Vagina (tissue), 2 donors: ENCODE data around the gene GART.

ENCODE experiments used
- CTCF ChIP-seq, 3 experiments: fragments of 450-650 bp in 2 of 3; fragments of 200-600 bp in 1 of 3; sonication (generic) in 1 of 3; IDR thresholded peaks; one replicate each; pipeline ENCODE4 v1.5.1; 2017 to 2019; ENCODE audit warnings: antibody characterized with exemption in 3 of 3, mild to moderate bottlenecking in 2 of 3, moderate library complexity in 2 of 3
- POLR2A ChIP-seq, 2 donors: fragments of 450-650 bp; IDR thresholded peaks; one replicate each; pipeline ENCODE4 v1.6.1; 2017; ENCODE audit warnings: antibody characterized with exemption in 2 of 2, mild to moderate bottlenecking in 2 of 2, moderate library complexity in 2 of 2
- POLR2AphosphoS5 ChIP-seq, 2 donors: sonication (generic); formaldehyde crosslinking; IDR thresholded peaks; one replicate each; pipeline ENCODE4 v1.9.0; 2017; ENCODE audit warnings: antibody characterized with exemption in 2 of 2, mild to moderate bottlenecking in 2 of 2, low read depth in 1 of 2; ENCODE audit not compliant: insufficient read depth in 1 of 2

GRCh38 chr21:33560965-33561364, 19.0 kb upstream of the GART start:
- TF ChIP-seq CTCF (IDR thresholded peaks at IDR 0.05) = no peak
- no peak for TF ChIP-seq POLR2A (IDR thresholded peaks at IDR 0.05)
- no peak for TF ChIP-seq POLR2AphosphoS5 (IDR thresholded peaks at IDR 0.05; ENCODE audit: insufficient read depth in 1 of 2, low read depth in 1 of 2)
